K562 (cell line): Measurements from ENCODE around the gene PRKCG. TPM values are rescaled to one million over a fixed set of nuclear protein-coding genes. Genes with fewer than 3 reads are reported as not detected.
A peak's percentile ranks its signal among the peaks of the same experiment; 100 is the strongest.

Source experiments
- BRF2 ChIP-seq: IDR thresholded peaks from 3 replicates; pipeline ENCODE4 v1.6.1; 2011; ENCODE audit warnings: borderline replicate concordance, mild to moderate bottlenecking; ENCODE audit not compliant: insufficient read length, insufficient read depth
- ETV1 ChIP-seq: fragments of 450-650 bp; conservative IDR thresholded peaks from 2 replicates; pipeline ENCODE4 v1.6.1; 2016; ENCODE audit warnings: missing genetic modification characterization, control low read depth, low read depth, missing compliant biosample characterization
- FOSL1 ChIP-seq: fragments of 200-800 bp; sonication (Bioruptor generic); conservative IDR thresholded peaks from 2 replicates; pipeline ENCODE4 v1.6.1; 2016; ENCODE audit warnings: missing genetic modification characterization, missing compliant biosample characterization
- HDAC2 ChIP-seq: fragments of 450-650 bp; IDR thresholded peaks from 2 replicates; pipeline ENCODE4 v1.6.1; 2016; ENCODE audit warnings: mild to moderate bottlenecking
- KAT7 ChIP-seq: sonication (generic); formaldehyde crosslinking; IDR thresholded peaks from 2 replicates; pipeline ENCODE4 v1.8.0; 2022; ENCODE audit warnings: missing genetic modification reagents, mild to moderate bottlenecking, borderline replicate concordance
- KDM5B ChIP-seq: fragments of 200-600 bp; sonication (generic); IDR thresholded peaks from 2 replicates; pipeline ENCODE4 v1.6.1; 2012; ENCODE audit warnings: low read depth, mild to moderate bottlenecking, moderate library complexity, low read length, control low read depth, inconsistent platforms; ENCODE audit not compliant: insufficient replicate concordance
- MLLT1 ChIP-seq, 2 experiments: fragments of 450-650 bp; IDR thresholded peaks; 2 replicates each; pipeline ENCODE4 v1.6.1; 2016
- MLX ChIP-seq, 2 experiments: fragments of 450-650 bp in 1 of 2; sonication (generic) in 1 of 2; formaldehyde crosslinking; conservative IDR thresholded peaks; 2 replicates each; pipeline versions ENCODE4 v1.4.0 to v1.8.1; 2020 to 2022; ENCODE audit warnings: mild to moderate bottlenecking in 1 of 2, missing genetic modification reagents in 1 of 2
- MTA1 ChIP-seq: fragments of 450-650 bp; IDR thresholded peaks from 2 replicates; pipeline ENCODE4 v1.6.1; 2017; ENCODE audit warnings: borderline replicate concordance
- MXI1 ChIP-seq: IDR thresholded peaks from 2 replicates; pipeline ENCODE4 v1.6.1; 2011; ENCODE audit warnings: low read depth, mild to moderate bottlenecking, improper control_type of control experiment, low read length
- PTBP1 ChIP-seq: fragments of 200-400 bp; formaldehyde crosslinking; IDR thresholded peaks from 2 replicates; pipeline ENCODE4 v1.6.1; 2017; ENCODE audit warnings: low read depth, low read length
- SREBF2 ChIP-seq: sonication (generic); formaldehyde crosslinking; IDR thresholded peaks from 2 replicates; pipeline ENCODE4 v1.4.0; 2020; ENCODE audit warnings: mild to moderate bottlenecking, missing genetic modification reagents
- STAG1 ChIP-seq: sonication (generic); formaldehyde crosslinking; IDR thresholded peaks from 2 replicates; pipeline ENCODE4 v1.5.0; 2020; ENCODE audit warnings: missing genetic modification reagents, borderline replicate concordance
- TCF7L2 ChIP-seq: fragments of 150-350 bp; IDR thresholded peaks from 2 replicates; pipeline ENCODE4 v1.6.1; 2016; ENCODE audit warnings: low read depth, mild to moderate bottlenecking, low read length, moderate library complexity
- ZFP1 ChIP-seq: fragments of 450-650 bp; formaldehyde crosslinking; IDR thresholded peaks from 2 replicates; pipeline ENCODE4 v1.4.0; 2020; ENCODE audit warnings: mild to moderate bottlenecking, mixed read lengths
- ZNF165 ChIP-seq: fragments of 250-450 bp; sonication (Bioruptor Pico); IDR thresholded peaks from 2 replicates; pipeline ENCODE4 v1.4.0; 2020; ENCODE audit warnings: borderline replicate concordance
- ZNF277 ChIP-seq: fragments of 250-450 bp; sonication (Bioruptor Pico); IDR thresholded peaks from 2 replicates; pipeline ENCODE4 v1.8.0; 2022; ENCODE audit warnings: inconsistent platforms, mild to moderate bottlenecking, moderate library complexity, borderline replicate concordance
- ZNF41 ChIP-seq: fragments of 250-450 bp; sonication (Bioruptor Pico); conservative IDR thresholded peaks from 2 replicates; pipeline ENCODE4 v1.4.0; 2020; ENCODE audit warnings: mild to moderate bottlenecking
- ZNF79 ChIP-seq: fragments of 250-450 bp; sonication (Bioruptor Pico); IDR thresholded peaks from 2 replicates; pipeline ENCODE4 v1.4.0; 2020; ENCODE audit warnings: low read depth, mild to moderate bottlenecking, moderate library complexity
- polyA plus RNA-seq, 8 experiments: library from polyadenylated mRNA; depleted of rRNA in 4 of 8; stranded (reverse) in 5 of 8; unstranded in 3 of 8; fragments of >200 nt; fragmentation: Nextera tagmentation in 2 of 8; fragmentation: Illumina TruSeq in 1 of 8; extraction: Ambion mirVana in 2 of 8; extraction: Trizol in 1 of 8; gene quantifications; 2 replicates each; pipeline versions ENCODE4 v1.2.1 to v1.2.3, GENCODE V29; 2011 to 2014; ENCODE audit warnings: inconsistent platforms in 1 of 8, missing spikeins in 1 of 8
- total RNA-seq, 7 experiments: library from RNA; depleted of rRNA in 6 of 7; stranded (reverse); fragments of >200 nt in 6 of 7; fragmentation: Illumina TruSeq in 2 of 7; extraction: Trizol in 2 of 7; gene quantifications; 2 replicates each; pipeline versions ENCODE4 v1.2.1 to v1.2.3, GENCODE V29; 2011 to 2021; ENCODE audit warnings: low replicate concordance in 1 of 7

The PRKCG gene
- total and polyA plus RNA-seq, 9 of the 15 experiments (the other 6 are each of a cell fraction or from before 2014, with no cell fraction given) = not detected

- TF ChIP-seq HDAC2 = no peak
- no peak for TF ChIP-seq MTA1
- TF ChIP-seq MXI1 = 0 out of 2 replicates have a peak, but pooled peaks have one; percentile 32
- no peak for TF ChIP-seq BRF2
- TF ChIP-seq ETV1 (tag) = no peak; the same call in 1 of the 2 replicates
- TF ChIP-seq MLX (CRISPR knock-in tag; conservative IDR thresholded peaks at IDR 0.05) = no peak
- TF ChIP-seq MLLT1 (IDR thresholded peaks at IDR 0.05) = no peak
- TF ChIP-seq ZNF79 = no peak
- TF ChIP-seq TCF7L2 = no peak
- no peak for TF ChIP-seq STAG1 (CRISPR knock-in tag)
- no peak for TF ChIP-seq ZFP1
- no peak for TF ChIP-seq PTBP1
- no peak for TF ChIP-seq SREBF2
- no peak for TF ChIP-seq ZNF277
- TF ChIP-seq ZNF41 (CRISPR knock-in tag) = no peak
- TF ChIP-seq FOSL1 = no peak
- TF ChIP-seq ZNF165 (CRISPR knock-in tag) = no peak
- no peak for TF ChIP-seq KDM5B
- no peak for TF ChIP-seq KAT7 (CRISPR knock-in tag)
These were observed at the start of gene PRKCG (continued) for GRCh38 chr19:53881482-53882390.
